Measurements from ENCODE around the gene TAX1BP1.

The TAX1BP1 gene

GRCh38 chr7:27788437-27788836 lies 48.5 kb downstream of the TAX1BP1 start:
- H3K36me3 ChIP-seq (ENCODE audit: control insufficient read depth, insufficient read depth, low read length) = peaks cover 4% of the 10 kb centered on the region
- H3K27me3 ChIP-seq (ENCODE audit: control insufficient read depth, insufficient read depth, low read length) = no peaks in the 10 kb centered on the region

GRCh38 chr7:27793780-27794179 lies 53.8 kb downstream of the TAX1BP1 start:
- H3K9me3 ChIP-seq (ENCODE audit: control insufficient read depth, low read length) = no peaks in the 10 kb centered on the region
- no peak overlapping the region for H3K4me3 ChIP-seq (ENCODE audit: low read length)
- no peaks in the 10 kb centered on the region for H3K4me1 ChIP-seq (ENCODE audit: control insufficient read depth, insufficient read depth, low read length)
- no peaks in the 10 kb centered on the region for H3K36me3 ChIP-seq (ENCODE audit: control insufficient read depth, insufficient read depth, low read length)
- no peaks in the 10 kb centered on the region for H3K27me3 ChIP-seq (ENCODE audit: control insufficient read depth, insufficient read depth, low read length)
- H3K9ac ChIP-seq (ENCODE audit: low read length) = no peak overlapping the region

More at GRCh38 chr7:27788437-27788836, 48.5 kb downstream of the TAX1BP1 start:
- Histone ChIP-seq H3K4me1 (ENCODE audit: control insufficient read depth, insufficient read depth, low read length) (no peaks in the 10 kb centered on the region), H3K4me3 (ENCODE audit: low read length) (no peak overlapping the region), H3K9me3 (ENCODE audit: control insufficient read depth, low read length) (no peaks in the 10 kb centered on the region), H3K9ac (ENCODE audit: low read length) (no peak overlapping the region)

- no peaks in the 10 kb centered on the region for H3K4me1 ChIP-seq (ENCODE audit: control insufficient read depth, insufficient read depth, low read length)
- H3K9ac ChIP-seq (ENCODE audit: low read length) = no peak overlapping the region
- H3K27me3 ChIP-seq (ENCODE audit: control insufficient read depth, insufficient read depth, low read length) = no peaks in the 10 kb centered on the region
- H3K36me3 ChIP-seq (ENCODE audit: control insufficient read depth, insufficient read depth, low read length) = no peaks in the 10 kb centered on the region
- H3K9me3 ChIP-seq (ENCODE audit: control insufficient read depth, low read length) = no peaks in the 10 kb centered on the region
- no peak overlapping the region for H3K4me3 ChIP-seq (ENCODE audit: low read length)
These were observed 56.0 kb downstream of the TAX1BP1 start for GRCh38 chr7:27795977-27796376.

GRCh38 chr7:27799212-27799611 lies 59.2 kb downstream of the TAX1BP1 start:
- Histone ChIP-seq H3K9ac (ENCODE audit: low read length) (no peak overlapping the region), H3K27me3 (ENCODE audit: control insufficient read depth, insufficient read depth, low read length) (no peaks in the 10 kb centered on the region), H3K36me3 (ENCODE audit: control insufficient read depth, insufficient read depth, low read length) (no peaks in the 10 kb centered on the region), H3K4me3 (ENCODE audit: low read length) (no peak overlapping the region), H3K9me3 (ENCODE audit: control insufficient read depth, low read length) (no peaks in the 10 kb centered on the region), H3K4me1 (ENCODE audit: control insufficient read depth, insufficient read depth, low read length) (no peaks in the 10 kb centered on the region)

- Histone ChIP-seq H3K36me3 (ENCODE audit: control insufficient read depth, insufficient read depth, low read length) (no peaks in the 10 kb centered on the region), H3K4me3 (ENCODE audit: low read length) (no peak overlapping the region), H3K9ac (ENCODE audit: low read length) (no peak overlapping the region), H3K4me1 (ENCODE audit: control insufficient read depth, insufficient read depth, low read length) (no peaks in the 10 kb centered on the region), H3K9me3 (ENCODE audit: control insufficient read depth, low read length) (no peaks in the 10 kb centered on the region), H3K27me3 (ENCODE audit: control insufficient read depth, insufficient read depth, low read length) (no peaks in the 10 kb centered on the region)
These were observed 63.0 kb downstream of the TAX1BP1 start for GRCh38 chr7:27802999-27803398.

GRCh38 chr7:27804139-27804538 lies 64.2 kb downstream of the TAX1BP1 start:
- Histone ChIP-seq H3K9ac (ENCODE audit: low read length) (no peak overlapping the region), H3K27me3 (ENCODE audit: control insufficient read depth, insufficient read depth, low read length) (no peaks in the 10 kb centered on the region), H3K4me3 (ENCODE audit: low read length) (no peak overlapping the region), H3K9me3 (ENCODE audit: control insufficient read depth, low read length) (no peaks in the 10 kb centered on the region), H3K36me3 (ENCODE audit: control insufficient read depth, insufficient read depth, low read length) (no peaks in the 10 kb centered on the region), H3K4me1 (ENCODE audit: control insufficient read depth, insufficient read depth, low read length) (no peaks in the 10 kb centered on the region)

- Histone ChIP-seq H3K9me3 (ENCODE audit: control insufficient read depth, low read length) (no peaks in the 10 kb centered on the region), H3K27me3 (ENCODE audit: control insufficient read depth, insufficient read depth, low read length) (no peaks in the 10 kb centered on the region), H3K9ac (ENCODE audit: low read length) (no peak overlapping the region), H3K36me3 (ENCODE audit: control insufficient read depth, insufficient read depth, low read length) (no peaks in the 10 kb centered on the region), H3K4me3 (ENCODE audit: low read length) (no peak overlapping the region), H3K4me1 (ENCODE audit: control insufficient read depth, insufficient read depth, low read length) (no peaks in the 10 kb centered on the region)
These were observed 68.7 kb downstream of the TAX1BP1 start for GRCh38 chr7:27808626-27809025.

GRCh38 chr7:27810186-27810585 lies 70.2 kb downstream of the TAX1BP1 start:
- H3K9ac ChIP-seq (ENCODE audit: low read length) = no peak overlapping the region
- no peak overlapping the region for H3K4me3 ChIP-seq (ENCODE audit: low read length)
- H3K27me3 ChIP-seq (ENCODE audit: control insufficient read depth, insufficient read depth, low read length) = no peaks in the 10 kb centered on the region
- no peaks in the 10 kb centered on the region for H3K4me1 ChIP-seq (ENCODE audit: control insufficient read depth, insufficient read depth, low read length)
- no peaks in the 10 kb centered on the region for H3K36me3 ChIP-seq (ENCODE audit: control insufficient read depth, insufficient read depth, low read length)
- no peaks in the 10 kb centered on the region for H3K9me3 ChIP-seq (ENCODE audit: control insufficient read depth, low read length)

- no peaks in the 10 kb centered on the region for H3K36me3 ChIP-seq (ENCODE audit: control insufficient read depth, insufficient read depth, low read length)
- H3K9me3 ChIP-seq (ENCODE audit: control insufficient read depth, low read length) = no peaks in the 10 kb centered on the region
- H3K9ac ChIP-seq (ENCODE audit: low read length) = no peak overlapping the region
- no peak overlapping the region for H3K4me3 ChIP-seq (ENCODE audit: low read length)
- H3K4me1 ChIP-seq (ENCODE audit: control insufficient read depth, insufficient read depth, low read length) = no peaks in the 10 kb centered on the region
- no peaks in the 10 kb centered on the region for H3K27me3 ChIP-seq (ENCODE audit: control insufficient read depth, insufficient read depth, low read length)
These were observed 72.7 kb downstream of the TAX1BP1 start for GRCh38 chr7:27812706-27813105.

- no peaks in the 10 kb centered on the region for H3K4me1 ChIP-seq (ENCODE audit: control insufficient read depth, insufficient read depth, low read length)
- no peaks in the 10 kb centered on the region for H3K9me3 ChIP-seq (ENCODE audit: control insufficient read depth, low read length)
- H3K9ac ChIP-seq (ENCODE audit: low read length) = no peak overlapping the region
- peaks cover 8% of the 10 kb centered on the region for H3K36me3 ChIP-seq (ENCODE audit: control insufficient read depth, insufficient read depth, low read length)
- H3K4me3 ChIP-seq (ENCODE audit: low read length) = no peak overlapping the region
- H3K27me3 ChIP-seq (ENCODE audit: control insufficient read depth, insufficient read depth, low read length) = no peaks in the 10 kb centered on the region
These were observed 82.3 kb downstream of the TAX1BP1 start for GRCh38 chr7:27822245-27822644.

GRCh38 chr7:27825891-27826290 lies 85.9 kb downstream of the TAX1BP1 start:
- H3K36me3 ChIP-seq (ENCODE audit: control insufficient read depth, insufficient read depth, low read length) = peaks cover 8% of the 10 kb centered on the region
- H3K4me3 ChIP-seq (ENCODE audit: low read length) = no peak overlapping the region
- H3K9ac ChIP-seq (ENCODE audit: low read length) = no peak overlapping the region
- H3K27me3 ChIP-seq (ENCODE audit: control insufficient read depth, insufficient read depth, low read length) = no peaks in the 10 kb centered on the region
- H3K4me1 ChIP-seq (ENCODE audit: control insufficient read depth, insufficient read depth, low read length) = no peaks in the 10 kb centered on the region
- no peaks in the 10 kb centered on the region for H3K9me3 ChIP-seq (ENCODE audit: control insufficient read depth, low read length)

GRCh38 chr7:27826357-27826756 lies 86.4 kb downstream of the TAX1BP1 start:
- Histone ChIP-seq H3K36me3 (ENCODE audit: control insufficient read depth, insufficient read depth, low read length) (peaks cover 8% of the 10 kb centered on the region), H3K9me3 (ENCODE audit: control insufficient read depth, low read length) (no peaks in the 10 kb centered on the region), H3K27me3 (ENCODE audit: control insufficient read depth, insufficient read depth, low read length) (no peaks in the 10 kb centered on the region), H3K9ac (ENCODE audit: low read length) (no peak overlapping the region), H3K4me3 (ENCODE audit: low read length) (no peak overlapping the region), H3K4me1 (ENCODE audit: control insufficient read depth, insufficient read depth, low read length) (no peaks in the 10 kb centered on the region)

- H3K9ac ChIP-seq (ENCODE audit: low read length) = no peak overlapping the region
These were observed 94.4 kb downstream of the TAX1BP1 start for GRCh38 chr7:27834179-27834921.

More at GRCh38 chr7:27834179-27834921, 94.4 kb downstream of the TAX1BP1 start:
- no peaks in the 10 kb centered on the region for H3K9me3 ChIP-seq (ENCODE audit: control insufficient read depth, low read length)
- H3K36me3 ChIP-seq (ENCODE audit: control insufficient read depth, insufficient read depth, low read length) = no peaks in the 10 kb centered on the region
- H3K27me3 ChIP-seq (ENCODE audit: control insufficient read depth, insufficient read depth, low read length) = no peaks in the 10 kb centered on the region
- H3K4me1 ChIP-seq (ENCODE audit: control insufficient read depth, insufficient read depth, low read length) = no peaks in the 10 kb centered on the region
- H3K4me3 ChIP-seq (ENCODE audit: low read length) = no peak overlapping the region

Data from mucosa of stomach (tissue), 1 donor.